Measurements from ENCODE around the gene LRRC38.

LRRC38 gene

DNA sequence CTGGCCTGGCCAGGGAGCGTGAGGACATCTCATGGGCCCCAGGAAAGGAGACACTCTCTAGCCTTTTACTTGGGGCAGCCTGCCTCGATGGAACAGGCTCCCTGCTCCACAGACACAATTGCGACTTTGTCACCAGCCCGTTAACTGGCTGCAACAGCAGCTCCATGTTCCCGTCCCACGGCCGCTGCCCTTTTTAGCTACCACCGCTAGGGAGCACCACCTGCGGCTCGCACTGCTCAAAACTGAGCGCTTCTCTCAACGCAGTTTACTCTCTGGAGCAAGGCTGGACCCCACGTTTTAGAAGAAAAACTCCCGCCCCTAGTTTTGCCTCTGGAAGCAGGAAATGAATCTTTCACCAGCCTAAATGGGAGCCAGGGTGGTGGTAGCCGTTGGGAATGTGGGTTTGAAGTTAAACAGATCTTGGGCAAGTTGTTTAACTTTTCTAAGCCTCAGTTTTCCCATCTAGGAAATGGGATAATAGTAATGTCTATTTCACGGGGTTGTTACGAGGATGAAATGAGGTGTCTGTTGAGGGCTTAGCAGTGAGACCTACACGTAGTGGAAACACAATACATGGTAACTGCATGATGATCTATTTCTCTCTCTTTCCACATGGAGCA is 3.5 kb upstream of the LRRC38 start:
- no peak for DNase-seq (ENCODE audit: low read depth)

DNA sequence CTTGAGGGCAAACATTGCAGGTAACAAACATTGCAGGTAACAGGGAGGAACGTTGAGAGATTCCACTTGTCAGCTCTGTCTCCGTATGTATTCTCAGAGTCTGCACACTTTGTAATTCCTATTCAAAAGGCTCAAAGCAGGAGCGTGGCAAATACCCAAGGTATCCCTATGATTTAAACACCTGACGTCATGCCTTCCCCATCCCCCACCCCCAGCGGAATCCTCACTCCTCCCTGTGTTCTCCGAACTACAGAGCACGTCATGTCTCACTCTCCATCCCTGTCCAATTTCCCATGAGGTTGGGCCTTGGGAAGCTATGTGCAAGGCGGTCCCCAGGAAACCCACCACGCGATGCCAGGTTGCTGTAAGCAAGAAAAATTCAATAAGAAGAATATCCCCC is 2.8 kb upstream of the LRRC38 start:
- DNase-seq (ENCODE audit: low read depth): no peak

DNA sequence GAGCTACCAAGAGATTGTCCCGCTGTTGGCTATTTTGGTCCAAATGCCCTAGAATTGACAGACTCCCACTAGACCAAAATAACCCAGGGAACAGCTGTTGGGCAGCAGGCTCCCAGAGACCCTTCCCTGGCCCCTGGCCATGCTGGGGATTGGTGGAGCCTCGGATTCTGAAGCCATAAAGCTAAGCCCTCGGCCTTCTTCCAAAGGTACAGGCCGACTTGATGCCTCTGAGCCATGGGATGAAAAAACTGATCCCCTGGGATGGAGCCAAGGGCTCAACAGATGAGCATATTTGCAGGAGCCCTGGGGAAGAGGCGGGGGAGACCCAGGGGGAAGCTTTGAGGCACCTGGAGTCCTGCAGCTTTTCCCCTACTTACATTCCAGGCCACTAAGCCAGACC is 1.0 kb upstream of the LRRC38 start:
- no peak for DNase-seq (ENCODE audit: low read depth)

DNA sequence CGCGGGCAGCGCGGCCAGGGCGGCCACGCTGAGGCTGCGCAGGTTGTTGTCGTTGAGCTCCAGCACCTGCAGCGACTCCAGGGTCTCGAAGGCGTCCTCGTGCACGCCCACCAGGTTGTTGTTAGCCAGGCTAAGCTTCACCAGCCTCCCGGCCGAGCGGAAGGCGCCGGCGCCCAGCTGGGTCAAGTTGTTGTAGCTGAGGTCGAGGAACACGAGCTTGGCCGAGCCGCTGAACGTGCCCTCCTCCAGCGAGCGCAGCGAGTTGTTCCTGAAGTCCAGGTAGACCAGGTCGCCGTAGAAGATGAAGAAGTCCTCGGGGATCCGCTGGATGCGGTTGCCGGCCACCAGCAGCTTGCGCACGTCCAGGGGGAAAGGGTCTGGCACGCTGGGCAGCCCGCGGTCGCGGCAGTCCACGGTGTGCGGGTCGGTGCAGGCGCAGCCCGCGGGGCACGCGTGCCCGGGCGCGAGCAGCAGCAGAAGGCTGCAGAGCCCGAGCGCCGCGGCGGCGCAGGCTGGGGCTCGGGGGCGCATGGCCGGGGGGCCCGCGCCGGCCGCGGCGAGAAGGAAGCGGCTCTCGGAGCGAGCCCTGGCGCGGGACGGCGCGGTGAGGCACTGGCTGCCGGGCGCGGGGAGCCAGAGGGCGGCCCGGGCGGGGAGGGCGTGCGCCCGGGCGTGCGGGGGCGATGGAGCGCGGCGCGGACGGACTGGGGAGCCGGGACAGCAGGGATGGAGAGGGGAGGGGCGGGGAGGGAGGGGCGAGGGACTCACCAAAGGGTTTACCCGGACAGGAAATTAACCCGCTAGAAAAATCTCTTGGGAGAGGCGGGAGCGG is 524 bp downstream of the LRRC38 start:
- DNase-seq (ENCODE audit: low read depth): no peak

DNA sequence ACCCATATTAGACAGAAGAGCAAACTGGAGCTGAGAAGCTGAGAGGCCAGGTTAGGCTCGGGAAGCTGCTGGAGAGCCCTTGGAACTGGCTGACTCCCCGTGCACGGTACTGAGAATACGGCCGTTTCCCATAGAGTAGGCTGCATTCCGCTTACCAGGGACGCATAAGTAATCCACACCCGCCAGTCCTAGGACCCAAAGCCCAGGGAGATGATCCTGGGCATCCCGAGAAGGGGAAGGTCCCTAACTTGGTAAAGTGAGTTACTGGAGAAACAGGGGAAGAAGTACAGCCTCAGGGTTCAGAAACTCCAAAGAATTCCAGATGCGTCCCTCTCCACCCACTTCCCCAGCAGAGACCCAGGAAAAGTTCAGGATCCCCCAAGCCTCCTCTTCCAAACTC is 1.3 kb downstream of the LRRC38 start:
- no peak for DNase-seq (ENCODE audit: low read depth)

DNA sequence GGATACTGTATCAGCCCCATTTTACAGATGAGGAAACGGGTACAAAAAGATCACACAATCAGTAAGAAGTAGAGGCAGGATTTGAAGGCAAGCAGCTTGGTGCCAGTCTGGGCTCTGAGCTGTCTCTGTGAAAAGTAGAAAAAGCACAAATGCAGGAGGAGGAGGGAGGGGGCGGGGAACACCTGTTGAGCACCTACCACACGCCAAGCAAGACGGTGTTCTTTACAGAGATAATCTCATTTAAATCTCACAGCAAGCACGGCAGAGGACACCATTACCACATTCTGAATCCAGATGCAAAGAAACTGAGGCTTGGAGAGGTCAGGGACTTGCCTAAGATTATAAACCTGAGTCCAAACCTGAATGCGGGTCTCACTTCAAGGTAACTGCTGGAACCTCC is 3.3 kb downstream of the LRRC38 start:
- no peak for DNase-seq (ENCODE audit: low read depth)

DNA sequence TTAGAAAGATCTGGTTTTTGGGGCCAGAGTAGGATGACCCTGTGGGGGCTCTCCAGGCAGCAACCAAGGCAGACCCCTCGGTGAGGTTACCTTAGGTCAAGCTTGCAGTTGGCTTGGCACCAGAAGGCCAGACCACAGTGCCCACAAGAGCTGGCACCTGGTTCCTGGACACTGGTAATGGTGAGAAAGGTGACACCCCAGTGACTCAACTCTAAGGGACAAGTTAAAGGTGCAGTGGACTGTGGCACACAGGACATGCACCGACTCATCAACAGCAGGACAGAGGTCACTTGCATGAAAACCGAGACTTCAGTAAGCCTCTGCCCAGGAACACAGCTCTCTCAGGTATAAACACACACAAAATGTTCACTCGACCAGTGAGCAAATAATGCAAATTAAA is 6.7 kb downstream of the LRRC38 start:
- no peak for DNase-seq (ENCODE audit: low read depth)

DNA sequence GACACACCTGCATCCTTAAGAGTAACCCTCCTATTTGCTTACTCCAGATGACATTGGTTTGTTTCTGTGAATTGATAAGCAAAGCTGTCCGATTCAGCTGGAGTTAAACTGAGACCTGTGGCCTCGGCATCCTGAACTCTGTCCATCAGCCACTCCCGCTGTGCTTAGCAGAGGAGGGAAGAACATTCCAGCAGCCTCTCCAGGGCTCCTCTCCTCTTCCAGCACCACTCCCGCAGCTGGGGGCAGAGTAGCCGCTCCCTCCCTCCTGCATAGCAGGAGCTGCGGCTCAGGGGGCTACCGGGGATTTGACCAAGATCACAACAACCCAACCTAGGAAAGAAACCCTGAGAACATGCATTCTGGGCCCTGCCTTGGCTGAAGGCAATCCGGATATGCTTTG is 8.8 kb downstream of the LRRC38 start:
- no peak for DNase-seq (ENCODE audit: low read depth)

DNA sequence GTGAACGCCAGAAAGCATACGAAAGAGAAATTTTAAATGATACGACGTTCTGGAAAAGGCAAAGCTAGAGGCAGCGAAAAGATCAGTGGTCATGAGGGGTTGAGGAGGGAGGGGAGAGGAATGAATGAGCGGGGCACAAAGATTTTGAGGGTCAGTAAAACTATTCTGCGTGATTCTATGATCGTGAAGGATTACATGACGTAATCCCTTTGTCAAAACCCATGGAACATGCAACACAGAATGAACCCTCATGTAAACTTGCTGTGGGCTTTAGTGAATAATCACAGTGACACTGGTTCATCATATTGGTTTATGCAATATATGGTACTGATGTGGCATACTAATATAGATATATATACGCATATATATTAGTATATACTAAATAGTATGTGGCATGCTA is 13.0 kb downstream of the LRRC38 start:
- no peak for DNase-seq (ENCODE audit: low read depth)

DNA sequence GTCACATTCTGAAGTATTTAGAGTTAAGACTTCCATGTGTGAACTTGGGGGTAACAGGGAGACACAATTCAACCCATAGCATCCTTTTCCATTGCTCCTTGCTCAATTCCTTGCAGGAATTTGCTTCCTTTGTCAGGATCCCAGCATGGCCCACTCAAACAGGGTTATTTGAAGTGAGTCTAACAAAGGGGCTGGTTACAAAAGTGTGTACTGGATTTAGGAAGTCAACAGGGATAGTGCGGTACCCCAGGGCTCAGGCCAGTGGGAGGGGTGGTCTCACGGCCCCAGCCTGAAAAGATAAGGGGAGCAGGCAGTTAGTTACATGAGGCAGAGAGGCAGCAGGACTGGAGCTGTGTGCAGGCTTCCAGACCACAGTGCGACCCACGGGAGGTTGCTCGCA is 14.4 kb downstream of the LRRC38 start:
- no peak for DNase-seq (ENCODE audit: low read depth)

DNA sequence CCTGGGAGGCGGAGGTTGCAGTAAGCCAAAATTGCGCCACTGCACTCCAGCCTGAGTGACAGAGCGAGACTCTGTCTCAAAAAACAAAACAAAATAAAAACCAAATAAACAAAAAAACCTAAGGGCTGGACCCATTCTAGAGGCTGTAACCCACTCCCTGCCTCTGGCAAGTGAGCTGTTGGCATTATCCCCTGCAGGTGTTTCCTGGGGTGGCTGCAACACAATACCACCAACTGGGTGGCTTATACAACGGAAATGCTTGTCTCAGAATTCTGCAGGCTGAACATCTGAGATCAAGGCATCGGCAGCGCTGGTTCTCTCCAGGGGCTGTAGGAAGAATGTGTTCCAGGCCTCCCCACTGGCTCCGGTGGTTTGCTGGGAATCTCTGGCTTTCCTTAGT is 15.2 kb downstream of the LRRC38 start:
- no peak for DNase-seq (ENCODE audit: low read depth)

DNA sequence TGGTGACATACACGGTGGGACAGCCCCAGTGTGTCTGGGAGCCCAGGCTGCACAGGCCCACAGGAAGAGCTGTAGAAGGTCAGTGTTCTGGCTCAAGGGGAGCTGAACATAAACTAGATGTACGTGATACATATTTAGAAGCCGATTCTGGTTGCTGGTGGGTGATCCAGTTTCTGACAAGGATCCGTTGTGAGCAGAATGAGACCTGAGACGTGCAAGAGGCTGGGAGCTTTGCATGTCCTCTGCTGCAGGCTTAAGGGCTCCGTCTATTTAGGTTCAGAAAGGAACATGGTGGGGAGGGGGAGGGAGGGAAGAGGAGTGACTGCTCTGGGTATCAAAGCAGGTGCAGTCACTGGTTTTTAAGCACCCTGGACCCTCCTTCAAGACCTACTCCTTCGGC is 18.6 kb downstream of the LRRC38 start:
- no peak for DNase-seq (ENCODE audit: low read depth)

DNA sequence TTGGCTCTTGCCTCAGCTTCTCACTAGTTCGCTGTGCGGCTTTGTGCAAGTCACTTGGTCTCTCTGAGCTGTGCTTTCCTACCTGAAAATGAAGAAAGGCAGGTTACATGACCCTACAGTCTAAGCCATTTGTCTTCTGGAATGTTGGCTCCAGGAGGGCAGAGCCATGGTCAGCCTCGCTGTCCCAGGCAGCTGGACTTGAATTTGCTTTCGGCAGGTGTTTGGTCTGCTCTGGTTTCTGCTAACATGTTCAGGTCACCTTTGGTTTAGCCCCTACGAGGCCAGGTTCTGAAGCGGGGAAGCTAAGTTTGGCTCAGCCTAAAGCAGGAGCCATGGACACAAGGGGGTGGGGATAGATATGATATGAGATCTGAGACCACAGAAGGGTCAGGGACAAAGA is 19.1 kb downstream of the LRRC38 start:
- DNase-seq (ENCODE audit: low read depth): no peak

DNA sequence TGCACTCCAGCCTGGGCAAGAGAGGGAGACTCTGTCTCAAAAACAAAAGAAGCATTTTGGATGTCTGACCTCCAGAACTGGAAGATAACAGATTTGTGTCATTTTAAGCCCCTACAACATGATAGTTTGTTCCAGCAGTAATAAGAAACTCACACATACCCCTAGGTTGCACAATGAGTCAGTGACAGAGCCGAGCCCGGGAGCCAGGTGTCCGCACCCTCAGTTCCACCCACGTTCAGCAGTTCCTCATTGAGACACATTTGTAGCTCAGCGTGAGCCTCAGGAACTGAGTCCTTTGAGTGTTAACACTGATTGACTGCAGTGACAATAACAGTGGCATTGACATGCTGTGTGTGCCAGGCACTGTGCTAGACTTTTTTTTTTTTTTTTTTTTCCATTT is 19.8 kb downstream of the LRRC38 start:
- no peak for DNase-seq (ENCODE audit: low read depth)

DNA sequence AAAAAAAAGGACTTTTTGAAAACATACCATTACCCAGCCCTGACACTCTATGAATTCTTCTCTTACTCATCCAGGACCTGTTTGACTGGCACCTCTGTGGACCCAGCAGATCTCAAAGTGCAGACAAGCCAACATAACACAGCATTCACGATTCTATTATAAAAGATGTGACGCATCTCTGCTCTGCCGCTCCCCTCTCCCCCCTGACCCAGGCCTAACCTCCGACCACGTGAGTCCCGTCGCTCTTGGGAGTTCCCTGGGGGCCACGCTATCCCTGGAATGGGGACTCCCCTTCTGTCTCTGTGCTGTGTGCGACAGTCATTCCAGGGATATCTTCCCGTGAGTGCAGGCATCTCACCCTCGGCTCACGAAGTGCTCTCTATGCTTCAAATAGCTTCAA is 21.1 kb downstream of the LRRC38 start:
- no peak for DNase-seq (ENCODE audit: low read depth)

DNA sequence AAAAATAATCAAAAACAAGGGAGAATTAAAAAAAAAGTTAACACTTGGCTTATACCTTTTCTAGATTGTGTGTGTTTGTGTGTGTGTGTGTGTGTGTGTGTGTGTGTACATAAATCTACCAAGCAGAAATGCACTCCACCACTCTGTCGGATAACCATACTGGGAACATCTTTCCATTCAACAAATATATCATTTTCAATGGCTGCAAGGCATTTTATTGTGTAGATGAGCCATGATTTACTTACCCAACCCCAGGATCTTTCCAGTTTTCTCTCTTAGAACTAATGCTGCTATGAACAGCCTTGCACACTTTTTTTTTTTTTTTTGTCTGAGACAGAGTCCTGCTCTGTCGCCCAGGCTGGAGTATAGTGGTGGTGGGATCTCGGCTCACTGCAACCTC is 25.8 kb downstream of the LRRC38 start:
- DNase-seq (ENCODE audit: low read depth): no peak

DNA sequence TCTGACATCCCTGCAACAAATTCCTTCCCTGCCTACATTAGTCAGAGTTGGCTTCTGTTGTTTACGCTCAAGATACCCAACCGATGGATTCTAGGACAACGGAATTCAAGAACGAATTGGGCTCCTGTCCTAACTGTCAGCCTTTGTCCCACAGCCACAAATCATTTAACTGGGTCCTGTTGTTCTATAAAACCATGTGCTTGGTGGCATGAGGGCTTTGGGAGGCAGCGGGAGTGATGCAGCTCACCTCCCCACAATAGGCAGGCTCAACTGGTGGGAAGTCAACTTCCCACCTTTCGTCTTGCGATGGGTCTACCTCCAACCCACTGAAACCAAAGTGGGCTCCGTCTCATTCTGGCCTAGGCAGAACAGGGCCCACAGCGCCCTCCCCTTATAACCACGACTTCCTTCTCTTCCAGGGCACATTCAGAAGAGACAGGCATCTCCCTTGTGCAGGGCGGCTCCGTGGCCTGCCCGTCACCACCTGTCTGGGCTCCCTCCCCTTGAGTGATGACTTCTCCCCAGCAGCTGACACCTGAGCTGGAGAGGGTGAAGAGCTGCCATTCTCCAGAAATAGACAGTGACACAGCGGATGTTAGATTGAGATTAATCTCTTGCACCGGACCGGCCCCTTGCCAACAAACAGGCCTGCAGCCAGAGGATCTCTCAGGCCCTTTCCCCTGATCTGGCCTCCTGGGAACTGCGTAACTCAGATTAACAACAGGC is 26.5 kb downstream of the LRRC38 start:
- no peak for DNase-seq (ENCODE audit: low read depth)

DNA sequence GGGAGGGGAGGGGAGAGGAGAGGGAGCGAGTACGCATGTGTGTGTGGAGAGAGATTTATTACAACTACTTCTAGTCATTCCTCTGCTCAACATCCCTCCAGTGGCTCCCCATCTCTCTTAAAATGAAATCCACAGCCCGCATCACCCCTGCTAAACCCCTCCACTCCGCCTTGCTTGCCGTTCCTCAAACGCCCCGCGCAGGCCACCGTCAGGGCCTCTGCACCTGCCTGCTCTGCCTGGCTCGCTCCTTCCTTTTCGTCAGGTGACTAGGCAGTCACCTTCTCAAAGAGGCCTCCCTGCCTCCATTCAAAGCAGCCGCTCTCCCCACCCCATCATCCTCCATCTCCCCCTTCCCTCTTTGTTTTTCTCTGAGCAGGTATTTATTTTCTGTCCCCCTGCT is 29.9 kb downstream of the LRRC38 start:
- DNase-seq (ENCODE audit: low read depth): no peak

DNA sequence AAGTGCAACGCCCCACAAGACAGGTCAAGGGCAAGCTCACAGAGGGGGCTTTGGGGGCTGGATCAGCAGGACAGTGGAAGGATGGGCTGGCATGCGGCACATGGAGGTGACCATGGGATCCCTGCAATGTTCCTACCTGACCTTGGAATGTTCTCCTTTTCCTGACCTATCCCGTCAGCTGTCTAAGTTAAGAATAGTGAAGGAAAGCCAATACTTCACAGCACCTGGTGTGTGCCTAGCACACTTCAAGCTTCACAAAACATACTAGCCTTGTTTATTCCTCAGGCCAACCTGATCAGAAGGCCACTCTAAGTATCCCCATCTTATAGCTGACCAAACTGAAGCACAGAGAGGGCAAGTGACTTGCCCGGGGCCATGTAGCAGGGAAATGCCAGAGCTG is 31.2 kb downstream of the LRRC38 start:
- no peak for DNase-seq (ENCODE audit: low read depth)

DNA sequence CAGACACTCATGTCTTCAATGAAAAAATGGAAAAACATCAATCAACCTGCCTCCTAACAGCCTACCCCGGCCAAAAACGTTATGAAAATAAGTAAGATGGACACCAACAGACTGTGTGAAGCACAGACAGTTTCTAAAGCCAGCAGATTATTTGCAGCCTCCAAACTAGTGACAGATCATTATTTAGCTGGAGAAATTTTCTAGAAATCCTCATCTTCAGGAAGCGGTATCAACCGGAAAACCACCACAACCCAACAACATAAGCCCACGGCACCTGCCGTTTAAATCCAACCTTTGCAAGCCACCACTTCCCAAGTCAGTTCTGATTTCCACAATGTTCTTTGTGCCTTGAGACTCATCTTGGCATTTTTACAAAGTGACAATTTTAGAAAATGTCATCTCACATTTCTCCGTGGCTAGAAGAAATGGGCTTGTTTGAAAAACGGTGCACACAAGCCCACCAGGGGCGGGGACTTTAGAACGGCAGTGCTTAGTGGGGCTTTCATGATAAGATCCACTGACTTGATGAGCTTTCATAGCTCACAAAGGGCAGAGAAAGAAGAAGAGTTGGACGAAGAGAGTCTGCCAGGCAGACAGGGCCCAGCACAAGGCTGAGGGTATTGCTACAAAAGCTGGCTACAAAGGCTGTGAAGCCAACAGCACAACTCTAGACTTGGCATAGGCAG is 34.5 kb downstream of the LRRC38 start:
- DNase-seq (ENCODE audit: low read depth): no peak

DNA sequence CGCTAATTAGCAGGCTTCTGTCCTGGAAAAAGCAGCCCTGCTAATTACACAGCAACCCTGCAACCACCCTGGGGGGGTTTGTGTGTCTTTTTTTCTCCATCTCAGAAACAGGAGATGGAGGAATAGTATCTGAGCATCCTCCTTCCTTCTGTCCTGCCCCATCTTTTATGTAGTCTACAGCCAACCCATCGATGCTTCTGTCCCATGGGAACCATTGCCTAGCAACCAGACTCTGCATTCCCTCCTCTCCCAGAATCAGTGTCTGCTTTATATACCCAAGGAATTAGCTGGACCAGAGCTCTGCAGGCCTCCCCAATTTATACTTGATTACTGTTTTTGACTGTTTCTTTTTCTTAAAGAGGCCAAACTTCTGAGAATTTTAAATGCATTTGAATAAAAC is 35.1 kb downstream of the LRRC38 start:
- DNase-seq (ENCODE audit: low read depth): no peak

DNA sequence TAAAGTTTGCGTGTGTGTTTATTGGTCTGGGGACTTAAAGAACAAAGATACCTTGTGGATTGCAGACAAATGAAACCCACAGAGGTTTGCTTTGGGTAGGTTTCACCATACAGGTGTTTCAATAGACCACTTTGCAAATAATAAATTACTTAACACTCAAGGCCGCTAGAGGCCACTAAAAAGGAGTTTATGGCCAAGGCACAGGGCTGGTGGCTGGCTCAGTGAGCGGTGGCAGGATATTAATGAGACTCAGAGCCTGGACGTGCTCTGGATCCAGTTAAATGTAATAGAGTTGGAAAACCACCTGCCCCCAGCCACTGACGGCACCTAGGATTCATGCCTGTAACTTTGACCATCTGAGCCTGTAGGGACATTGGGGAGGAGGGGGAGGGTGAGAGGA is 44.5 kb downstream of the LRRC38 start:
- no peak for DNase-seq (ENCODE audit: low read depth)

DNA sequence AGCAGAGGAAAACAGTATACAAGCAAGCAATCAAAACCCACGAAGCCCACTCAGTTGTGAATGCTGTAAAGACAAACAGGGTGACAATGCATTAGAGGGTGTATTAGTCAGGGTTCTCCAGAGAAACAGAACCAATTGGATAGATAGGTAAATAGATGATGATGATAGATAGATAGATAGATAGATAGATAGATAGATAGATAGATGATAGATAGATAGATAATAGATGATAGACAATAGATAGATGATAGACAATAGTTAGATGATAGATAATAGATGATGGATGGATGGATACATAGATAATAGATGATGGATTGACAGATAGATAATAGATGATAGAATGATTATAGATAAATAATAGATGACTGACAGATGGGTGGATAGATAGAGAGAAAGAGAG is 48.3 kb downstream of the LRRC38 start:
- DNase-seq (ENCODE audit: low read depth): no peak
